ENCODE data around the gene SNAPC2. TPM values are rescaled to one million over a fixed set of nuclear protein-coding genes. Genes with fewer than 3 reads are reported as not detected.
"Not testable (repeated sequence)": the region's sequence is repeated elsewhere in the genome, so short reads cannot be mapped to it uniquely, and the experiment has no call there.

Gene SNAPC2
- total and polyA plus RNA-seq, 12 donors: 5.7 to 26.1 (median 9.5) TPM

- Histone ChIP-seq H3K4me1 (peaks cover 0 to 8% (median 3%) of the 10 kb centered on the region in 9 donors), H3K9me3 (no peaks in the 10 kb centered on the region), H3K4me3 (no peak overlapping the region), H3K27me3 (peaks cover 0 to 32% (median 24%) of the 10 kb centered on the region in 7 donors), H3K27ac (no peak overlapping the region), H3K36me3 (no peaks in the 10 kb centered on the region)
- ATAC-seq (no peak), DNase-seq (no peak)
- no peak for TF ChIP-seq CTCF (IDR thresholded peaks at IDR 0.05)
- intact Hi-C loops (cut with DNase I): no loop called here
- WGBS, 2 donors: 89 to 93% methylated on average over 8 of the region's 8 CpGs
Observed at GRCh38 chr19:7885818-7886217, 34.3 kb upstream of the SNAPC2 start.

GRCh38 chr19:7887408-7888144 lies 32.6 kb upstream of the SNAPC2 start:
- peaks cover 0 to 8% (median 3%) of the 10 kb centered on the region in 9 donors for H3K4me1 ChIP-seq
- H3K27me3 ChIP-seq: peaks cover 0 to 32% (median 27%) of the 10 kb centered on the region in 7 donors
- H3K9me3 ChIP-seq: no peaks in the 10 kb centered on the region
- WGBS, 2 donors: 81 to 85% methylated on average over 16 of the region's 16 CpGs
- peak overlapping the region in 2 of 10 donors; percentile 30 to 47 for H3K4me3 ChIP-seq
- TF ChIP-seq CTCF (IDR thresholded peaks at IDR 0.05): no peak
- ATAC-seq (no peak), DNase-seq (no peak)
- no peaks in the 10 kb centered on the region for H3K36me3 ChIP-seq
- no peak overlapping the region for H3K27ac ChIP-seq
- intact Hi-C loops (cut with DNase I): no loop called here

- ATAC-seq (peak; percentile 56 to 92 (median 69)), DNase-seq (no peak)
- Histone ChIP-seq H3K36me3 (no peaks in the 10 kb centered on the region), H3K4me3 (peak within 1 kb of the TSS in 9 of 10 donors; percentile 19 to 51 (median 43)), H3K27me3 (peaks cover 0 to 38% (median 29%) of the 10 kb centered on the region in 7 donors), H3K4me1 (peaks cover 0 to 8% (median 3%) of the 10 kb centered on the region in 9 donors), H3K27ac (no peak within 1 kb of the TSS), H3K9me3 (no peaks in the 10 kb centered on the region)
- intact Hi-C loops (cut with DNase I): no loop called here
- TF ChIP-seq CTCF (IDR thresholded peaks at IDR 0.05): no peak
- 9% methylated on average over 53 of the region's 53 CpGs for WGBS, 2 donors
Observed at GRCh38 chr19:7888145-7888825, 31.9 kb upstream of the SNAPC2 start, which contains the start of gene LRRC8E. LRRC8E (plus strand) TSS chr19:7888510; CDS start chr19:7895604, 7,094 bp downstream.

GRCh38 chr19:7888826-7889217 lies 31.3 kb upstream of the SNAPC2 start:
- ATAC-seq: no peak
- no peak overlapping the region for H3K27ac ChIP-seq
- H3K36me3 ChIP-seq: no peaks in the 10 kb centered on the region
- H3K9me3 ChIP-seq: no peaks in the 10 kb centered on the region
- no peak for DNase-seq
- H3K4me3 ChIP-seq: peak overlapping the region in 8 of 10 donors; percentile 30 to 51 (median 44)
- intact Hi-C loops (cut with DNase I): no loop called here
- peaks cover 0 to 8% (median 3%) of the 10 kb centered on the region in 9 donors for H3K4me1 ChIP-seq
- no peak for TF ChIP-seq CTCF (IDR thresholded peaks at IDR 0.05)
- H3K27me3 ChIP-seq: peaks cover 0 to 41% (median 34%) of the 10 kb centered on the region in 7 donors
- 73 to 76% methylated on average over 8 of the region's 8 CpGs for WGBS, 2 donors

GRCh38 chr19:7893362-7894101 lies 26.6 kb upstream of the SNAPC2 start:
- intact Hi-C loops (cut with DNase I); H3K36me3 ChIP-seq; H3K4me1 ChIP-seq; ATAC-seq; DNase-seq; H3K9me3 ChIP-seq; H3K4me3 ChIP-seq; H3K27ac ChIP-seq: not testable (repeated sequence)
- peaks cover 0 to 45% (median 30%) of the 10 kb centered on the region in 7 donors for H3K27me3 ChIP-seq
- 83 to 86% methylated on average over 18 of the region's 18 CpGs for WGBS, 2 donors

Measured in heart right ventricle (tissue), 16 donors.